NCI-H128 (cell line): ENCODE results near the gene PCNX1.

Experiments used
- DNase-seq: peaks from one replicate; lab custom pipeline; 2025; ENCODE audit not compliant: unreplicated experiment; lab: John Stamatoyannopoulos, UW

The PCNX1 gene

GRCh38 chr14:70956511-70956910 lies 49.3 kb downstream of the PCNX1 start:
- no peak for DNase-seq

- DNase-seq = no peak
Measured at GRCh38 chr14:70957710-70958109, 50.5 kb downstream of the PCNX1 start.

GRCh38 chr14:70962935-70963334 lies 55.7 kb downstream of the PCNX1 start:
- no peak for DNase-seq

- DNase-seq = no peak
Measured at GRCh38 chr14:70964492-70964891, 57.2 kb downstream of the PCNX1 start.

GRCh38 chr14:70971560-70971959 lies 64.3 kb downstream of the PCNX1 start:
- no peak for DNase-seq

- DNase-seq = peak; percentile 76
Measured at GRCh38 chr14:70972107-70972976, 65.1 kb downstream of the PCNX1 start.

- DNase-seq = no peak
Measured at GRCh38 chr14:70976591-70976990, 69.3 kb downstream of the PCNX1 start.

- DNase-seq = no peak
Measured at GRCh38 chr14:70981000-70981952, 74.0 kb downstream of the PCNX1 start.

- DNase-seq = no peak
Measured at GRCh38 chr14:70982200-70982599, 74.9 kb downstream of the PCNX1 start.

GRCh38 chr14:70987041-70987440 lies 79.8 kb downstream of the PCNX1 start:
- DNase-seq = no peak

GRCh38 chr14:70988452-70988851 lies 81.2 kb downstream of the PCNX1 start:
- no peak for DNase-seq

- no peak for DNase-seq
Measured at GRCh38 chr14:70993931-70994330, 86.7 kb downstream of the PCNX1 start.

- no peak for DNase-seq
Measured at GRCh38 chr14:70995211-70995610, 88.0 kb downstream of the PCNX1 start.

- no peak for DNase-seq
Measured at GRCh38 chr14:70995671-70996070, 88.4 kb downstream of the PCNX1 start.

- no peak for DNase-seq
Measured at GRCh38 chr14:70999117-70999516, 91.9 kb downstream of the PCNX1 start.

- no peak for DNase-seq
Measured at GRCh38 chr14:71000091-71000490, 92.8 kb downstream of the PCNX1 start.

- no peak for DNase-seq
Measured at GRCh38 chr14:71001742-71002141, 94.5 kb downstream of the PCNX1 start.

GRCh38 chr14:71003156-71003555 lies 95.9 kb downstream of the PCNX1 start:
- DNase-seq = no peak

- no peak for DNase-seq
Measured at GRCh38 chr14:71004481-71004880, 97.2 kb downstream of the PCNX1 start.

- no peak for DNase-seq
Measured at GRCh38 chr14:71005076-71005475, 97.8 kb downstream of the PCNX1 start.

- DNase-seq = no peak
Measured at GRCh38 chr14:71006200-71006563, 98.9 kb downstream of the PCNX1 start.

GRCh38 chr14:71011479-71011878 lies 104.2 kb downstream of the PCNX1 start:
- DNase-seq = no peak
